Kidney tubule cell (primary cell): ENCODE measurements around the gene NUCB1.

ENCODE experiments used
- DNase-seq: peaks from one replicate; pipeline ENCODE4 v3.0.0-alpha.2; 2018; ENCODE audit warnings: low spot score

Gene NUCB1

DNA sequence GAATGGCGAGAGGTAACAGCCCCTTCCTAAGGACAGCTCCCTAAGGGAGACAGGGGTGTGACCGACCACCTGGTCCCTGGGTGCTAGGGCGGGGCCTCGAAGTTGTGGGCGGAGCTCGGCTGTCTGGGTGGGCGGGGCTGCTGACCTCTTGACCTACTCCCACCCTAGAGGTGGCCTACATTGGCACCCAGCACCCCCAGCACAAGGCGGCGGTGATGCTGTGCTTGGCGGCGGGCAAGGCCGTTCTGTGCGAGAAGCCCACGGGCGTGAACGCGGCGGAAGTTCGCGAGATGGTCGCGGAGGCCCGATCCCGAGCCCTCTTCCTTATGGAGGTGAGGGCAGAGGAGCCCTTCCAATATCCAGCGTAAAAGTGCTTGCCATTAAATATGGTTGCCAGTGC, 35.8 kb downstream of the NUCB1 start:
- DNase-seq: no peak

DNA sequence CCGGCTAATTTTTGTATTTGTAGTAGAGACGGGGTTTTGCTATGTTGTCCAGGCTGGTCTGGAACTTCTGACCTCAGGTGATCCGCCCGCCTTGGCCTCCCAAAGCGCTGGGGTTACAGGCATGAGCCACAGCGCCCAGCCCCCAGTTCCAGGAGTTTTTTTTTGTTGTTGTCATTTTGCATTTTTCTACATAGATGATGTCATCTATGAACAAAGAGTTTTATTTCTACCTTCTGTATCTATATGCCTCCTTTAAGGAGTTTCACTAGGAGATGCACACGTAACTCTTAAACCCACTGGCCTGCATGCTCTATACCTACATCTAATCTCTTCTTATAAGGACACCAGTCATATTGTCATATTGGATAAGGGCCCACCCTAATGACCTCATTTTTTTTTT, 38.1 kb downstream of the NUCB1 start:
- DNase-seq: no peak

DNA sequence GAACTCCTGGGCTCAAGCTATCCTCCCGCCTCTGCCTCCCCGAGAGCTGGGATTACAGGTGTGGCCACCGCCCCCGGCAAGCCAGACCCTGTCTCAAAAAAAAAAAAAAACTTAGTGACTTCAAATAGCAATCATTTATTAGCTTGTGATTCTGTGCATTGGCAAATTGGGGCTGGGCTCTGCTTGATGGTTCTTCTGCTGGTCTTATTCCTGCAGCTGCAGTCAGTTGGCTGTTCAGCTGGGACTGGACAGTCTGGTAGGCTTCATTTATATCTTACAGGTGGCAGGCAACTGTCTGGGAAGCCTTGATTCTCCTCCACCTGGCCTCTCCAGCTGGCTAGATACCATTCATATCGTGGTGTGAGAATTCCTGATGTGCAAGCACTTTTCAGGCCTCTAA, 40.8 kb downstream of the NUCB1 start:
- DNase-seq: no peak

DNA sequence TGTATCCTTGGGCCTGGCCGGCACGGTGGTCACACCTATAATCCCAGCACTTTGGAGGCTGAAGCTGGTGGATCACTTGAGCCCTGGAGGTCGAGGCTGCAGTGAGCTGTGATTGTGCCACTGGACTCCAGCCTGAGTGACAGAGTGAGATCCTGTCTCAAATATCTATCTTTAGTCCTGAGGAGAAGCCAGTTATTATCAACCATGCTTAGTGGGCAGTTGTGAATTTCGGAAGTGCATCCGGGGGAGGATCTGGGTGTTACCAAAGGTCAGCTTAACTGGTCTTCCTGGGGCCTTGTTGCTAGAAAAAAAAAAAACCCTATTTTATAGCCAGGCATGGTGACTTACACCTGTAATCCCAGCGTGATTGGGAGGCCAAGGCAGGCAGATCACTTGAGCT, 43.0 kb downstream of the NUCB1 start:
- DNase-seq: no peak

DNA sequence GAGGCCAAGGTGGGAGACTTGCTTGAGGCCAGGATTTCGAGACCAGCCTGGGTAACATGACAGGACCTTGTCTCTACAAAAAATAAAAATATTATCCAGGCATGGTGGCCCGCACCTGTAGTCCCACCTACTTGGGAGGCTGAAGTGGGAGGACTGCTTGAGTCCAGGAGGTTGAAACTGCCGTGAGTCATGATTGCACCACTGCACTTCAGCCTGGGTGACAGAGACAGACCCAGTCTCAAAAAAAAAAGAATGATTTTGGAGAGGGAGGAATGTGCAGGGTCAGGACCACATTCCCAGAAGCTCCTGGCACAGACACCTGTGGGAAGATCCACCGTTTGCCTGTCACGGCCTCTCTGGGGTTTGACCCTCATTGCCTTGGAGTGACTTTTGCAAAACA, 45.3 kb downstream of the NUCB1 start:
- DNase-seq: no peak

DNA sequence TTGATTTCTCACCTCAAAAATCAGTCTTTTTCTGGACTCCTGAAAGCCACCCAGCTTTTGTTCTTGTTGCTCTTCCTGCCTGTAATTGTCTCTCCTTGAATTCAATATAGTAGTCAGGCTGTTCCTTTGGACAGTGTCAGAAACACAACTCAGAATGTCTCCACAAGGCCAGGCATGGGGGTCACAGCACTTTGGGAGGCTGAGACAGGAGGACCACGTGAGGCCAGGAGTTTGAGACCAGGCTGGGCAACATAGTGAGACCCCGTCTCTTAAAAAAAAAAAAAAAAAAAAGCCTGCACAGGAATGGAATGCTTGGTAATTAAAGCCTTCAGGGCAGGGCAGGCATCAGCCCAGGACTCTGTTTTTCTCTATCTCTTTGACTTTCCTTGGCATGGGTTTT, 45.7 kb downstream of the NUCB1 start:
- DNase-seq: no peak

DNA sequence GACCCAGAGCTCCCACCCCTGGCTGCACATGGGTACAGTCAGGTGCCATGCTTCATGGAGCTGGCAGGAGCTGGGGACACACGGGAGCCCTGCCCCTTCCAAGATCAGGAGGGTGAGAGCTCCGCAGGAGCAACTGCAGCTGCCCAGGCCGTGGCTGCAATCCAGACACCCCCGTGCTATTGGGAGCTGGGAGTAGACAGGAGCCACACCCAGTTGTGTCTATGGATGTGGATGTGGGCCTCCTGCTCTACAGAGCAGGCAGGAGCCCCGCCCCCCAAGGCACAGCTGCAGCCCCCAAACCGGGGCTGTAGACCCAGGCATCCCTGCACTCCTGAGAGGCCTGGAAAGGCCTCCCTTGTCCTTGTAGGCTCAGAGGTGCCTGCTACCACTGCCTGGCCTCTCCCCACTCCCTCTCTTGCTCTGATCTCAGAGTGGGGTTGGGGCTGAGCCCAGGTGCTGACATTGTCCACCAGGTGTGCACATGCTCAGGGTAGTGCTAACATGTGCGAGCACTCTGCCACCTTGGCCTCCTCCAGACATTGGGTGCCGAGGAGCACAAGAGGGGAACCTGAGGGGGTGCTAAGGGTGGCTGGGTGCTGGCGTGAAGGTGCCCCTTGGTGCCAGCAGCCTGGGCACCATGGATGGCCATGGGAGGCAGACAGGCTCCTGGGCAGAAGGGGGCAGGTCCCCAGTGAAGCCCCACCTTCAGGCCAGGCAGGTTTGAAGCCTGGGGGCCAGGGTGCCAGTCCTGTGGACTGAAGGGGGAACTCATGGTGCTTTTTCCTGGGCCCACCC, 46.5 kb downstream of the NUCB1 start:
- no peak for DNase-seq

DNA sequence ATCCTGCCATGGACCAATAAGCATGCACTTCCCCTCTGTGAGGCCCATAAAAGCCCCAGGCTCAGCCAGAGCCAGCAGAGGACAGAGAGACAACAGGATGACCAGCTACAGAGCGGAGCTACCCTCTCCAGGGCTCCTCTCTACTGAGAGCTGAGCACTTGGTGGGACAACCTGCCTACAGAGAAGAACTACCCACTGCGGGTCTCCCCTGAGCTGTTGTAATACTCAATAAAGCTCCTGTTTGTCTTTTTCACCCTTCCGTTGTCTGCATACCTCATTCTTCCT, 47.1 kb downstream of the NUCB1 start:
- no peak for DNase-seq

DNA sequence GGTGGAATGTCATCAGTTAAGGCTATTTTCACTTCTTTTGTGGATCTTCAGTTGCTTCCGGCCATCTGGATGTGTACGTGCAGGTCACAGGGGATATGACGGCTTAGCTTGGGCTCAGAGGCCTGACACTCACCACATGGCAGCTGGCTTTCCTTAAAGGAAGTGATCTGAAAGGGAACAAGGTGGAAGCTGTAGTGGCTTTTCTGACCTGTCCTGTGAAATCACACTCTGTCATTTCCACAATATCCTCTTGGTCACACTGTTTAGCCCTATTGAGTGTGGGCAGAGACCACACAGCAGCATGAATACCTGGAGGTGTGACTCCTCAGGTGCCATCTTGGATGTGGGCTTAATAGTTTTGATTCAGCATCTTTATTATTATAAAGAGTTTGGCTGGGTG, 50.0 kb downstream of the NUCB1 start:
- no peak for DNase-seq

DNA sequence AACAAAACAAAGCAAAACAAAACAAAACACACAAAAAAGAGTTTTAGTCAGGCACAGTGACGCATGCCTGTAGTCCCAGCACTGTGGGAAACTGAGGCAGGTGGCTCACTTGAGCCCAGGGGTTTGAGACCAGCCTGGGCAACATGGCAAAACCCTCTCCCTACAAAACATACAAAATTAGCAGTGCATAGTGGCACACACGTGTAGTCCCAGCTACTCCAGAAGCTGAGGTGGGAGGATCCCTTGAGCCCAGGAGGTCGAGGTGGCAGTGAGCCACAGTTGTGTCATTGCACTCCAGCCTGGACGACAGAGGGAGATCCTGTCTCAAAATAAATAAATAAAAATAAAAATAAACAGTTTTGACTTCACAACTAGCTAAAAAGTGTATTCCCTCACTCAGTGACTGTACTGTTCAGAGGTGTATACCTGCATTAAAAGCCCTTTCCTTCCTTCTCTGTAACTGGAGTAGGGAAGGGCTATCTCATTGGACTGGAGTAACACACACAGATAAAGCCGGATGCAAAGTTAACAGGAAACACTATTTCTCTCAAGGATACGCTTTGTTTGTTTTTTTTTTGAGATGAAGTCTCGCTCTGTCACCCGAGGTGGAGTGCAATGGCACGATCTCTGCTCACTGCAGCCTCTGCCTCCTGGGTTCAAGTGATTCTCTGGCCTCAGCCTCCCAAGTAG, 50.9 kb downstream of the NUCB1 start:
- DNase-seq: no peak

DNA sequence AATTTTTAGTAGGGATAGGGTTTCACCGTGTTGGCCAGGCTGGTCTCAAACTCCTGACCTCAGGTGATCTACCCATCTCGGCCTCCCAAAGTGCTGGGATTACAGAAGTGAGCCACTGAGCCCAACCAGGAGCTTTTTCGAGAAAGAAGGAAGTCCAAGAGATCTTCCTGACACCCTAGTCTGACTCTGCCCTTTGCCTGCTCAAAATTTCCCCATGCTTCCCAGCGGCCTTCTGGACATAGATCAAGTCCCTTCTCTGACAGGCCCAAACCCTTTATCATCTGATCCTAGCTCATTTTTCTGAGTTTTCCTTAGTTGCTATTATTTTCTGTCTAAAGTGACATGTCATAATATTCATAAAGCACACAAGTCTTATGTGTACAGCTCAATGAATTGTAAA, 53.0 kb downstream of the NUCB1 start:
- DNase-seq: no peak

DNA sequence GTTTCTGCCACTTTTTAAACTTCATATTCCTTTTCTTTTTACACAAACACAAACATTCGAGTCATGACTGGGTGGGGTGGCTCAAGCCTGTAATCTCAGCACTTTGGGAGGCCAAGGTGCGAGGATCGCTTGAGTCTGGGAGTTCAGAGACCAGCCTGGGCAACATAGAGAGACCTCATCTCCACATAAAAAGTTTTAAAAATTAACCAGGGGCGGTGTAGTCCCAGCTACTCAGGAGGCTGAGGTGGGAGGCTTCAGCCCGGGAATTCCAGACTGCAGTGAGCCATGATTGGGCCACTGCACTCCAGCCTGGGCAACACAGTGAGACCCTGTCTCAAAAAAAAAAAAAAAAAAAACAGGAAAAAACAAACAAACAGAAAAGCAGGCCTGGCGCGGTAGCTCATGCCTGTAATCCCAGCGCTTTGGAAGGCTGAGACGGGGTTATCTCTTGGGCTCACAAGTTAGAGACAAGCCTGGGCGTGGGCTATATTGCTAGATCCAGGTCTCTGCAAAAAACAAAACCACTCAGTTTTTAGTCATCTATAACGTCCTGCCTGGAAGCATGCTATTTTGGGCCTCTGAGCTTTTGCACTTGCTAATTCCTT, 54.0 kb downstream of the NUCB1 start:
- DNase-seq: no peak

DNA sequence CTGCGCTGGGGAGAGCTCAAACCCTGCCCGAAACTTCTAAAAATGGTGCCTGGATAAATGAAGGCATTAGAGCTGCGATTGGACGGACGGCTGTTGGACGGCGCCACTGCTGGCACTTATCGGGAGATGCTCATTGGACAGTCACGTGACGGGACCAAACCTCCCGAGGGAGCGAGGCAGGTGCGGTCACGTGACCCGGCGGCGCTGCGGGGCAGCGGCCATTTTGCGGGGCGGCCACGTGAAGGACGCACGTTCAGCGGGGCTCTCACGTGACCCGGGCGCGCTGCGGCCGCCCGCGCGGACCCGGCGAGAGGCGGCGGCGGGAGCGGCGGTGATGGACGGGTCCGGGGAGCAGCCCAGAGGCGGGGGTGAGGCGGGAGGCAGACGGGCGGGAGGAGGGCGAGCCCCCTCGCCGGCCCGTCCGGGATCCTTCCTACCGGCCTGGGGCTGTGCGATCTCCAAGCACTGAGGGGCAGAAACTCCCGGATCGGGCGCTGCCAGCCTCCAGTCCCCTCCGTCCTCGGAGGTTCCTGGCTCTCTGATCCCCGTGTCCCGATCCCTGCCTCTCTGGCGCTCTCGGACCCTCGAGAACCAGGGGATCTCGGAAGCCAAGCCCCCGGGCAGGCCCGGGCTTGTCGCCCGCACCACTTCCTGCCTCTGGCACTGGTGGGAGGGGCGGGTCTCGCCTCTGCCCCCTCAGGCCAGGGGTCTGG, 54.6 kb downstream of the NUCB1 start, which contains the start of gene BAX:
BAX (plus strand) TSS at position 281 of the 713 bp plus-strand sequence; CDS start at position 335, 54 bp downstream.
- DNase-seq: peak; percentile 97

DNA sequence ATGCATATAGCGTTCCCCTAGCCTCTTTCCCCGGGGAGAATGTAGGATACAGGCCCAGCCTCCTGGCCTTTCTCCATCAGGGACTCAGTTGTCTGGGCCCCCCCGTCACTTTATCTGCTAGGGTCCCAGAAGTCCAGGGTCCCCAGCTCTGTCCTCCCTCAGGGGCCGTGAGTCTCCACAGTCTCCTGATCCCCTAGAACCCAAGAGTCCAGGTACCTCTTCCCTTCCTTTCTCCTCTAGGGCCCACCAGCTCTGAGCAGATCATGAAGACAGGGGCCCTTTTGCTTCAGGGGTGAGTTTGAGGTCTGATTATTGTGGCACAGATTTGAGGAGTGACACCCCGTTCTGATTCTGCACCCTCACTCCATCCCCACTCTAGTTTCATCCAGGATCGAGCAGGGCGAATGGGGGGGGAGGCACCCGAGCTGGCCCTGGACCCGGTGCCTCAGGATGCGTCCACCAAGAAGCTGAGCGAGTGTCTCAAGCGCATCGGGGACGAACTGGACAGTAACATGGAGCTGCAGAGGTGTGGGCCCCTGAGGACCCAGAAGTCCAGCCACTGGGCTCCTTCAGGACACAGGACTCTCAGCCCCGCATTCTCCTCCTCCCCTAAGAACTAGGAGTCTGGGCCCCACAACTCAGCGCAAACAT, 55.3 kb downstream of the NUCB1 start:
- DNase-seq: no peak

DNA sequence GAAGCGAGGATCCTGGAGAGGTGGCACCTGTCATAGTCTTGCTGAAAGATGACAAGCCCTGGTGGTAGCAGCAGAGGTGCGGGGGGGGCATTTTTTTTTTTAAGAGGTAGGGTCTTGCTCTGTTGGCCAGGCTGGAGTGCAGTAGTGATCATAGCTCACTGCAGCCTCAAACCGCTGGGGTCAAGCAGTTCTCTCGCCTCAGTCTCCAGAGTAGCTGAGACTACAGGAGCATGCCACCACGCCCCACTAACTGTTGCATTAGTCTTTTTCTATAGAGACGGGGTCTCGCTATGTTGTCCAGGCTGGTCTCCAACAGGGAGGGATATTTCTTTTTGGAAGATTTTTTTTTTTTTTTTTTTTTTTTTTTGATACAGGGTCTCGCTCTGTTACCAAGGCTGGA, 57.9 kb downstream of the NUCB1 start:
- no peak for DNase-seq

DNA sequence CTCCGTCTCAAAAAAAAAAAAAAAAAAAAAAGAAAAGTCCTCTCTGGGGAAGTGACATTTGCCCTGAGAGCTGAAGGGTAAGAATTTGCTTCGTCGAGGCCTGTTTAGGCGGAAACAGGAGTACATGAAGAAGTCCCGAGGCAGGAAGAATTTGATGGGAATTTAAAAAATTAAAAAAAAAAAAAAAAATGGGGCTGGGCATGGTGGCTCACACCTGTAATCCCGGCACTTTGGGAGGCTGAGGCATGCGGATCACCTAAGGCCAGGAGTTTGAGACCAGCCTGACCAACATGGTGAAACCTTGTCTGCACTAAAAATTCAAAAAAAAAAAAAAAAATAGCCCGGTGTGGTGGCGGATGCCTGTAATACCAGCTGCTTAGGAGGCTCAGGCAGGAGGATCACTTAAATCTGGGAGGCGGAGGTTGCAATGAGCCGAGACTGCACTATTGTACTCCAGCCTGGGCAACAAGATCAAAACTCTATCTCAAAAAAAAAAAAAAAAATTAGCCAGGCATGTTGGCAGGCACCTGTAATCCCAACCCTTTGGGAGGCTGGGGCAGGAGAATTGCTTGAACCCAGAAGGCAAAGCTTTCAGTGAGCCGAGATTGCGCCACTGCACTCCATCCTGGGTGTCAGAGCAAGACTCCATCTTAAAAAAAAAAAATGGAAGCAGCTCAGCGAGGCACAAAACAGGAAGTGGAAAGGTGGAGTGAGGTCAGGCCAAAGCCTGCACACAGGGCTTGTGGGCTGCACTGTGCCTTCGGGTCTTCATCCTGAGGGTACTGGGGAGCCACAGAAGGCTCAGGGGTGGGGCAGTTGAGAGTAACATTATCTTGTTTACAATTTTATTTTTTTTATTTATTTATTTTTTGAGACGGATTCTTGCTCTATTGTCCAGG, 59.5 kb downstream of the NUCB1 start:
- no peak for DNase-seq

DNA sequence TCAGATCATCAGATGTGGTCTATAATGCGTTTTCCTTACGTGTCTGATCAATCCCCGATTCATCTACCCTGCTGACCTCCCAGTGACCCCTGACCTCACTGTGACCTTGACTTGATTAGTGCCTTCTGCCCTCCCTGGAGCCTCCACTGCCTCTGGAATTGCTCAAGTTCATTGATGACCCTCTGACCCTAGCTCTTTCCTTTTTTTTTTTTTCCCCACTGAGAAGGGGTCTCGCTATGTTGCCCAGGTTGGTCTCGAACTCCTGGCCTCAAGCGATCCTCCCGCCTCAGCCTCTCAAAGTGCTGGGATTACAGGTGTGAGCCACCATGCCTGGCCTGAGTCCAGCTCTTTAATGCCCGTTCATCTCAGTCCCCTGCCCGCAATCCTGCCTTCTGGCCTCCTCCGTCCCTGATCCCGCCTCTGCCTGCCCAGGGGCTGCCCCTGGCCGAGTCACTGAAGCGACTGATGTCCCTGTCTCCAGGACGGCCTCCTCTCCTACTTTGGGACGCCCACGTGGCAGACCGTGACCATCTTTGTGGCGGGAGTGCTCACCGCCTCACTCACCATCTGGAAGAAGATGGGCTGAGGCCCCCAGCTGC, 61.0 kb downstream of the NUCB1 start:
- DNase-seq: peak; percentile 29

DNA sequence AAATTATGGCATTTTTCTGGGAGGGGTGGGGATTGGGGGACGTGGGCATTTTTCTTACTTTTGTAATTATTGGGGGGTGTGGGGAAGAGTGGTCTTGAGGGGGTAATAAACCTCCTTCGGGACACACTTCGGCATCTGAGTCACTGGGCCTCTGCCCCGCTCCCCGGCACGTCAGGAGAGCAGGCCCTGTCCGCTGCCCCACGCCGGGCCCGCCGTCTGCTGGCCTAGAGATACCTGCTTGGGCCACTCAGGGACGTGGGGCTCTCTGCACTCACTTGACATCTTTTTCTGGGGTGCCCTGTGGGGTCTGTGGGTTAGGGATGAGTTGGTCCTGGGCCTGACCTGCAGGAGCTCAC, 61.5 kb downstream of the NUCB1 start:
- no peak for DNase-seq

DNA sequence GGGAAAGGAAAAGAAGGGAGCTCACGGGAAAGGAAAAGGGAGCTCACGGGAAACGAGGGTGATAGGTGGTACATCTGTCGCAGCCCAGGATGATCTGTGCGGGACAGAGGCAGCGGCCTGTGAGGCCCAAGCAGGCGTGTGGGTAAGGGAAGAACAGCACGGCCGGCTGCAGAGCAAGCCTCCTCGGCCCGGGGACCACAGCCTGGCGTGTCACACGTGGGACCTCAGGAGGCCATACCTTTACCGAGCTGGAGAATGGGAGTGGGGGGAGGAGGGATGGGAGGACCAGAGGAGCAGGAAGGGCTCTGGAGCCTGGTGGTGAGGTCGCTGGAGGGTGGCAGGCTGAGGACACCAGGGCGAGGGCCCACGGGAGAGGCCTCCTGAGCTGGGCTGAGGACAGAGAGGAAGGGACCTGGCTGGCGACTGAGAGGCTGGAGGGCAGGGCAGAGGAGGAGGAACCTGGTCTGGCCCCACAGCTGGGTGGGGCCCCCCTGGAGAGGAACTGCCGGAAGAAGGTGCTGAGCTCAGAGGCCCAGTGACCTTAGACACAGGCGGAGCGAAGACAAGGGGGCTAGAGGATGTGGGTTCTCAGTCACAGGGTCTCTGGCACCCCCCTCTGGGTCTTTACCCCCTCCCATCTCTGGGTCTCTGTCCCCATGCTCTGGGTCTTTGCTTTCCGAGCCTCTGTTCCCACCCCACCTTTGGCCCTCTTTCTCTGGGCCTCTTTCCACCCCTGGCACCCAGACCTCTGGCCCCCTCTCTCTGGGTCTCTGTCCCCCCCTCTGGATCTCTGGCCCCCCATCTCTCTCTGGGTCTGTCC, 62.1 kb downstream of the NUCB1 start:
- peak; percentile 90 for DNase-seq

DNA sequence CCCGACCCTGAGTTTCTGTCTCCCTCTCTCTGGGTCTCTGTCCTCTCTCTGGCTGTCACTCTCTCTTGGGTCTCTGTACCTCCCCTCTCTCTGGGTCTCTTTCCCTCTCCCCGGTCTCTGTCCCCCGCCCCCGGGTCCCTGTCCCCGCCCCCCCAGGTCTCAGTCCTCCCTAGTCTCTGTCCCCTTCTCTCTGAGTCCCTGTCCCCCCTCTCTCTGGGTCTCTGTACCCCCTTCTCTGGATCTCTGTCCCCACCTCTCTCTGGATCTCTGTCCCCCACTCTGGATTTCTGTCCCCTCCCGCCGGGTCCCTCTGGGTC, 62.7 kb downstream of the NUCB1 start:
- no peak for DNase-seq
